Measurements from ENCODE around the gene FHAD1.
A peak's percentile ranks its signal among the peaks of the same experiment; 100 is the strongest.
"Not testable (repeated sequence)": the region's sequence is repeated elsewhere in the genome, so short reads cannot be mapped to it uniquely, and the experiment has no call there.

The FHAD1 gene

DNA sequence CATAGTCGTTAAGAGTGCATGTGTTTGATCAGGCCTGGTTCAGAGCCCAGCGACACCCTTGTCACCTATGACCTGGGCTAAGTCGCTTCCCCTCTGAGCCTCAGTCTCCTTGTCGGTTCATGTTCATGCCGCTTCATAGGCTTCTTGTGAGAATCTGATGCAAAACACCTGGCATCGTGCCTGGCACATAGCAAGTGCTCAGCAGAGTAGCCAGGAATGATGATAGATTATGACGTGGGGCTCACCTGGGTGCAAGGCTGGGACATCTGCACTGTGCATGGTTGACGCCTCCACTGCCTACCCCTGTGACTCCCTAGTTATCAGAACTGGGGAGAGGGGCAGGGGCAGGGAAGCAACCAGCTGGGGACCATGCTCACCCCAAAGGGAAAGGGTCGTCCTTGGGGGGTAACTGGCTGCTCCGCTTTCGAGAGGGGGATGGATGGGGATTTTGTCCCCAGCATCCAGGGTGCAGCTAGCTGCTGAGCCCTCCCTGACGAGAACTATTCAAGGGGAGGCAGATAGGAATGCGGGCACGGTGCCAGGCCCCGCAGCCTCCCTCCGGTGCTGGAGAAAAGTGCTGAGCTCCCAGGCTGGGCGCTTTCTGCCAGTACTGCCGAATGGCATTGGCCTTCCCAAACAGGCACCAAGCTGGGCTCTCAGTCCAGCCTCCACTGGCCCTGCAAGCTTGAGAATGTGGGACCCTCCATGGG is 171.9 kb downstream of the FHAD1 start:
- DNase-seq, result no peak
- Mint-ChIP-seq H3K27ac (no peak overlapping the region), H3K4me1 (peaks cover 52% of the 10 kb centered on the region), H3K36me3 (ENCODE audit: low read depth) (peaks cover 17% of the 10 kb centered on the region), H3K9me3 (no peaks in the 10 kb centered on the region), H3K4me3 (no peak overlapping the region), H3K27me3 (no peaks in the 10 kb centered on the region)
- no peak for ATAC-seq

DNA sequence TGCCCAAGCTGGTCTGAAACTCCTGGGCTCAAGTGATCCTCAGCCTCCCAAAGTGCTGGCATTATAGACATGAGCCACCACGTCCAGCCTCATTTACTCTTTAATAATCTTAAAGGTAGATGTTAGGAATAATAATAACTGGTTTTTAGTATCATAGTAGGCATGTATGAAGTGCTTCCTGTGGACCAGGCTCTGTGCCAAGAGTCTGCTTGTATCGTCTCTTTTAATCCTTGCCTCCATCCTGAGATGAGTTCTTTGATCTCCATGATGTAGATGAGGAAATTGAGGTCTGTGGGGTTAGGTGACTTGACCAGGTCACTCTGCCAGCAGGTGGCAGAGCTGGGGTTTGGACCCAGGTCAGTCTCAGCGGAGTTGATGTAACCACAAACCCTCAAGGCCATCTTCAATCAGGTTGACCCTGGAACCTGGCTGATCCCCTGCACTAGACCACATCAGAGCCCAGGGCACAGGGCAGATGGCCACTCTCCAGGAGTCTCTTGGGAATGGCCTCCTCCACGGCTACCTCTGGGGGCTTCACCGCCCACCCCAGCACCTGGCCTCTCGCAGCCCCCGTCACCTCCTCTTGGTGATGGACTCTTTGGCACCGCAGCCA is 173.9 kb downstream of the FHAD1 start:
- ATAC-seq (no peak), DNase-seq (no peak)
- Mint-ChIP-seq H3K4me3 (no peak overlapping the region), H3K27ac (no peak overlapping the region), H3K4me1 (peaks cover 34% of the 10 kb centered on the region), H3K36me3 (ENCODE audit: low read depth) (peaks cover 6% of the 10 kb centered on the region), H3K27me3 (no peaks in the 10 kb centered on the region), H3K9me3 (no peaks in the 10 kb centered on the region)

GRCh38 chr1:15422871-15423270 is 175.8 kb downstream of the FHAD1 start:
- H3K27me3 Mint-ChIP-seq, result no peaks in the 10 kb centered on the region
- H3K9me3 Mint-ChIP-seq, result no peaks in the 10 kb centered on the region
- H3K4me1 Mint-ChIP-seq, result peaks cover 21% of the 10 kb centered on the region
- no peak for ATAC-seq
- no peak overlapping the region for H3K27ac Mint-ChIP-seq
- DNase-seq, result no peak
- peaks cover 2% of the 10 kb centered on the region for H3K36me3 Mint-ChIP-seq (ENCODE audit: low read depth)
- H3K4me3 Mint-ChIP-seq, result no peak overlapping the region

DNA sequence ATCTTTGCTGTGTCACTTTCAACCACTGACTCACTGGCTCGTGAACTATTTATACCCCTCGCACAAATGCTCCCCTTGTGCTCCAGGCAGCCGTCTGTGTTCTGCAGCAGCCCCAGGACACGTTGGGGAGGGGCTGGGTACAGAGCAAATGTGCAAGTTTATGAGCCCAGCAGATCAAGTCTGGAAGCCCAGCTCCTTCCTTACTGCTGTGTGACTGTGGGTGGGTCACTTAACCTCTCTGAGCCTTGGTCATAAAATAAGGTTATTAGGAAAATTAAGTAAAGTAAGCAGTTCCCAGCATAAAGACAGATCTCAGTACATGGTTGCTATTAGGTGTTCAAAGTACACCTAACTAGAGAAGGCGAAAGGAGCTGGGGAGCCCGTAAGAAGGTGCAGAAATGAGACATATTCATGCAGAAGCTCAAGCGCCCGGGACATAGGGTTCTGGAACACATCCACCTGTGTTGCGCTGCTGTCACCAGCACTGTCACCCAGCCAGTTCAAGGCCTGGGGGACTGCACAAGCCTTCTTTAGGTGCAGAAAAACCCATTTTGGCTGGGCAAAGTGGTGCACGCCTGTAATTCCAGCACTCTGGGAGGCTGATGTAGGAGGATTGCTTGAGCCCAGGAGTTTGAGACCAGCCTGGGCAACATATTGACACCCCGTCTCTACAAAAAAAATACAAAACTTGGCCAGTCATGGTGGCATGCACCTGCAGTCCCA is 176.5 kb downstream of the FHAD1 start:
- H3K36me3 Mint-ChIP-seq (ENCODE audit: low read depth), result peaks cover 2% of the 10 kb centered on the region

GRCh38 chr1:15424146-15424667 is 177.2 kb downstream of the FHAD1 start:
- ATAC-seq, result no peak
- Mint-ChIP-seq H3K4me1 (peaks cover 14% of the 10 kb centered on the region), H3K27ac (no peak overlapping the region), H3K4me3 (no peak overlapping the region), H3K9me3 (no peaks in the 10 kb centered on the region), H3K27me3 (no peaks in the 10 kb centered on the region), H3K36me3 (ENCODE audit: low read depth) (peaks cover 2% of the 10 kb centered on the region)
- no peak for DNase-seq

More for the DNA sequence above, 176.5 kb downstream of the FHAD1 start:
- Mint-ChIP-seq H3K27me3 (no peaks in the 10 kb centered on the region), H3K4me1 (peaks cover 17% of the 10 kb centered on the region), H3K27ac (no peak overlapping the region), H3K4me3 (no peak overlapping the region), H3K9me3 (no peaks in the 10 kb centered on the region)
- ATAC-seq (no peak), DNase-seq (no peak)

GRCh38 chr1:15424981-15425380 is 178.0 kb downstream of the FHAD1 start:
- ATAC-seq (no peak), DNase-seq (no peak)
- H3K27me3 Mint-ChIP-seq, result no peaks in the 10 kb centered on the region
- H3K4me3 Mint-ChIP-seq, result no peak overlapping the region
- H3K27ac Mint-ChIP-seq, result no peak overlapping the region
- peaks cover 2% of the 10 kb centered on the region for H3K36me3 Mint-ChIP-seq (ENCODE audit: low read depth)
- no peaks in the 10 kb centered on the region for H3K9me3 Mint-ChIP-seq
- peaks cover 9% of the 10 kb centered on the region for H3K4me1 Mint-ChIP-seq

DNA sequence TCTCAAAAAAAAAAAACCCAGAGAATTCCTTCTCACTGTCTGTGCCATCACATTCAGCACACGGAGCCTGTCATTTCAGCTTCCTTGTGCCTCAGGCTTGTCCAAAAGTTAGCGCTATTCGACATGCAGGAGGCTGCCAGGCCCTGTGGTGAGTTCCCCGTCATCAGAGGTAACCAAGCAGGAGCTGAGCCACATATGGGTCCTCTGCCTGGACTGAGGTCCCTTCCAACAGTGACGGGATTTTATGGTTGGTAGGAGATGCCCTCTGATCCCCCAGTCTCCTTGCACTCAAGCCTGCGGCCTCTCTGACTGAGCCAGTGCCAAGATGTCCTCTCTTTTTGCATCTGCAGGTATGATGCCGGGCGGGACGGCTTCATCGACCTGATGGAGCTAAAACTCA is 178.5 kb downstream of the FHAD1 start:
- H3K27me3 Mint-ChIP-seq, result no peaks in the 10 kb centered on the region
- H3K36me3 Mint-ChIP-seq (ENCODE audit: low read depth), result peaks cover 4% of the 10 kb centered on the region
- no peak overlapping the region for H3K27ac Mint-ChIP-seq
- H3K4me3 Mint-ChIP-seq, result no peak overlapping the region
- DNase-seq, result no peak
- no peak for ATAC-seq
- H3K4me1 Mint-ChIP-seq, result peaks cover 9% of the 10 kb centered on the region
- H3K9me3 Mint-ChIP-seq, result no peaks in the 10 kb centered on the region

- ATAC-seq (no peak), DNase-seq (no peak)
- H3K4me1 Mint-ChIP-seq, result peaks cover 7% of the 10 kb centered on the region
- no peak overlapping the region for H3K4me3 Mint-ChIP-seq
- H3K9me3 Mint-ChIP-seq, result no peaks in the 10 kb centered on the region
- no peaks in the 10 kb centered on the region for H3K27me3 Mint-ChIP-seq
- peaks cover 3% of the 10 kb centered on the region for H3K36me3 Mint-ChIP-seq (ENCODE audit: low read depth)
- peak overlapping the region; percentile 68 for H3K27ac Mint-ChIP-seq
Measured at GRCh38 chr1:15425958-15426357, 178.9 kb downstream of the FHAD1 start.

- no peak for ATAC-seq
- H3K4me1 Mint-ChIP-seq, result peaks cover 6% of the 10 kb centered on the region
- H3K27me3 Mint-ChIP-seq, result no peaks in the 10 kb centered on the region
- no peak overlapping the region for H3K4me3 Mint-ChIP-seq
- H3K27ac Mint-ChIP-seq, result peak overlapping the region; percentile 68
- H3K9me3 Mint-ChIP-seq, result no peaks in the 10 kb centered on the region
- no peak for DNase-seq
- H3K36me3 Mint-ChIP-seq (ENCODE audit: low read depth), result peaks cover 2% of the 10 kb centered on the region
Measured at GRCh38 chr1:15426492-15427279, 179.7 kb downstream of the FHAD1 start.

DNA sequence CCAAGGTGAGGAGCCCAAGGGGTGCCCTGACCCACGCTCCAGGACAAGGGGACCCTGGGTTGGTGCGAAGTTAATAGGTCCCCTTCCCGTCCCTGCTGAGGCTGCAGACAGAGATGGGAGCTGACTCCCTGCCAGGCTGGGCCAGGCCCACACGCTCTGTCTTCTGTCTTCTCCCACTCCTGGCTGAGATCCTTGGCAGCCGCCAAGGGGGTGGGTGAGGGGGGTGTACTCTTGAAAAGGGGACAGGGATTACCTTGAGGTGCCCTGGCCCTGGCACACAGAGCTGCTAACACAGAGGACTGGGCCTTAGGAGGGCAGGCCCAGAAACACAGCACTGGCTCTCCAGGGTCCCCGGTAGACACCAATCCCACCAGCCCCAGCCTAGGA is 180.2 kb downstream of the FHAD1 start:
- Mint-ChIP-seq H3K9me3 (no peaks in the 10 kb centered on the region), H3K27ac (no peak overlapping the region), H3K4me3 (no peak overlapping the region), H3K36me3 (ENCODE audit: low read depth) (peaks cover 2% of the 10 kb centered on the region), H3K27me3 (no peaks in the 10 kb centered on the region), H3K4me1 (peaks cover 6% of the 10 kb centered on the region)
- DNase-seq (no peak), ATAC-seq (no peak)

- not testable (repeated sequence) for H3K4me3 Mint-ChIP-seq; H3K27me3 Mint-ChIP-seq; H3K36me3 Mint-ChIP-seq (ENCODE audit: low read depth); ATAC-seq; H3K4me1 Mint-ChIP-seq; DNase-seq; H3K27ac Mint-ChIP-seq; H3K9me3 Mint-ChIP-seq
Measured at GRCh38 chr1:15428252-15428651, 181.2 kb downstream of the FHAD1 start.

- DNase-seq (no peak), ATAC-seq (no peak)
- Mint-ChIP-seq H3K27ac (no peak overlapping the region), H3K27me3 (no peaks in the 10 kb centered on the region), H3K4me1 (peaks cover 6% of the 10 kb centered on the region), H3K36me3 (ENCODE audit: low read depth) (peaks cover 2% of the 10 kb centered on the region), H3K9me3 (no peaks in the 10 kb centered on the region), H3K4me3 (no peak overlapping the region)
Measured at GRCh38 chr1:15428815-15429435, 181.9 kb downstream of the FHAD1 start.

DNA sequence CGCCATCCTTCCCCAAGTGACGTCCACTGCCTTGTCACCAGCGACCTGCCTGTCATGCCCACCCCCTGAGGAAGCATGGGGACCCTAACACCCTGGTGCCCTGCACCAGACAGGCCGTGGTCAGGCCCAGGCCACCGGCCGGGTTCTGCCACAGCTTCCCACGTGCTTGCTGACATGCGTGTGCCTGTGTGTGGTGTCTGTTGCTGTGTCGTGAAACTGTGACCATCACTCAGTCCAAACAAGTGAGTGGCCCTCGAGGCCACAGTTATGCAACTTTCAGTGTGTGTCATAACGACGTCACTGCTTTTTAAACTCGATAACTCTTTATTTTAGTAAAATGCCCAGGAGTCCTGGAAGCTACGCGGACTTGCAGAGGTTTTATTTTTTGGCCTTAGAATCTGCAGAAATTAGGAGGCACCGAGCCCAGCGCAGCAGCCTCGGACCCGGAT is 182.7 kb downstream of the FHAD1 start:
- ATAC-seq, result no peak
- Mint-ChIP-seq H3K27ac (no peak overlapping the region), H3K27me3 (no peaks in the 10 kb centered on the region), H3K9me3 (no peaks in the 10 kb centered on the region), H3K36me3 (ENCODE audit: low read depth) (peaks cover 2% of the 10 kb centered on the region), H3K4me3 (no peak overlapping the region), H3K4me1 (peaks cover 6% of the 10 kb centered on the region)
- DNase-seq, result no peak
